ENCODE measurements around the gene KRTAP5-5.

- TF ChIP-seq, protein P1, sequence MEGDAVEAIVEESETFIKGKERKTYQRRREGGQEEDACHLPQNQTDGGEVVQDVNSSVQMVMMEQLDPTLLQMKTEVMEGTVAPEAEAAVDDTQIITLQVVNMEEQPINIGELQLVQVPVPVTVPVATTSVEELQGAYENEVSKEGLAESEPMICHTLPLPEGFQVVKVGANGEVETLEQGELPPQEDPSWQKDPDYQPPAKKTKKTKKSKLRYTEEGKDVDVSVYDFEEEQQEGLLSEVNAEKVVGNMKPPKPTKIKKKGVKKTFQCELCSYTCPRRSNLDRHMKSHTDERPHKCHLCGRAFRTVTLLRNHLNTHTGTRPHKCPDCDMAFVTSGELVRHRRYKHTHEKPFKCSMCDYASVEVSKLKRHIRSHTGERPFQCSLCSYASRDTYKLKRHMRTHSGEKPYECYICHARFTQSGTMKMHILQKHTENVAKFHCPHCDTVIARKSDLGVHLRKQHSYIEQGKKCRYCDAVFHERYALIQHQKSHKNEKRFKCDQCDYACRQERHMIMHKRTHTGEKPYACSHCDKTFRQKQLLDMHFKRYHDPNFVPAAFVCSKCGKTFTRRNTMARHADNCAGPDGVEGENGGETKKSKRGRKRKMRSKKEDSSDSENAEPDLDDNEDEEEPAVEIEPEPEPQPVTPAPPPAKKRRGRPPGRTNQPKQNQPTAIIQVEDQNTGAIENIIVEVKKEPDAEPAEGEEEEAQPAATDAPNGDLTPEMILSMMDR (IDR thresholded peaks at IDR 0.05; ENCODE audit: borderline replicate concordance, extremely low read depth, low read length, poor library complexity, severe bottlenecking), result no peak
- no peak for TF ChIP-seq EZH2 (IDR thresholded peaks at IDR 0.05; ENCODE audit: borderline replicate concordance, low read depth, low read length, severe bottlenecking)
Observed at GRCh38 chr11:1600626-1601025, 28.9 kb upstream of the KRTAP5-5 start.
